WTC11 (cell line): Measurements from ENCODE around the gene FAM3B. TPM values are rescaled to one million over a fixed set of nuclear protein-coding genes. Genes with fewer than 3 reads are reported as not detected.

ENCODE experiments used
- ATAC-seq: fragments of 200-7000 bp; cut with Tn5 transposase; 2 replicates; pipeline ENCODE4 v1.10.0; 2021; ENCODE audit warnings: mild to moderate bottlenecking, moderate library complexity
- CTCF ChIA-PET: fragments of 300-600 bp; sonication (Branson Sonifier 250); formaldehyde crosslinking; loops from one replicate; lab custom pipeline; 2021; ENCODE audit warnings: antibody characterized with exemption; lab: Charles Lee
- POLR2A ChIA-PET: fragments of 350-600 bp; sonication (Branson Sonifier 250); formaldehyde crosslinking; loops from one replicate; lab custom pipeline; 2021; ENCODE audit warnings: antibody characterized with exemption; lab: Charles Lee
- DNase-seq: peaks from one replicate; pipeline ENCODE4 v3.0.0; 2021; ENCODE audit warnings: low spot score
- H3K27ac Mint-ChIP-seq: 2 replicates; pipeline ENCODE4 v1.8.0; 2021; ENCODE audit warnings: mixed read lengths
- H3K27me3 Mint-ChIP-seq: 2 replicates; pipeline ENCODE4 v1.8.0; 2021; ENCODE audit warnings: low read depth, mild to moderate bottlenecking, moderate library complexity, mixed read lengths
- H3K36me3 Mint-ChIP-seq: 2 replicates; pipeline ENCODE4 v1.8.0; 2021; ENCODE audit warnings: mixed read lengths
- H3K4me1 Mint-ChIP-seq: 2 replicates; pipeline ENCODE4 v1.8.0; 2022; ENCODE audit warnings: mixed read lengths
- H3K4me3 Mint-ChIP-seq: 2 replicates; pipeline ENCODE4 v1.8.0; 2021; ENCODE audit warnings: mild to moderate bottlenecking, moderate library complexity, mixed read lengths
- H3K9me3 Mint-ChIP-seq: 2 replicates; pipeline ENCODE4 v1.8.0; 2021; ENCODE audit warnings: mixed read lengths
- AR ChIP-seq: fragments of 250-450 bp; sonication (Bioruptor Pico); IDR thresholded peaks from 2 replicates; pipeline ENCODE4 v1.9.0; 2021; ENCODE audit warnings: mild to moderate bottlenecking
- CTCF ChIP-seq: fragments of 200-600 bp; IDR thresholded peaks from 2 replicates; pipeline ENCODE4 v1.8.0; 2022; ENCODE audit warnings: antibody characterized with exemption
- NFATC4 ChIP-seq: fragments of 250-450 bp; sonication (Bioruptor Pico); IDR thresholded peaks from 2 replicates; pipeline ENCODE4 v1.9.0; 2021; ENCODE audit warnings: mild to moderate bottlenecking
- SP1 ChIP-seq: sonication (generic); formaldehyde crosslinking; conservative IDR thresholded peaks from 2 replicates; pipeline ENCODE4 v1.8.1; 2022; ENCODE audit warnings: missing genetic modification reagents
- TEAD1 ChIP-seq: sonication (generic); formaldehyde crosslinking; IDR thresholded peaks from 2 replicates; pipeline ENCODE4 v1.8.0; 2022; ENCODE audit warnings: mild to moderate bottlenecking, missing genetic modification reagents
- total RNA-seq: library from RNA; stranded (reverse); gene quantifications from 3 replicates; pipeline ENCODE4 v1.2.3, GENCODE V29; 2021
- TF ChIP-seq, protein P1 (sequence below): sonication (generic); formaldehyde crosslinking; IDR thresholded peaks from 2 replicates; pipeline ENCODE4 v1.8.0; 2022; ENCODE audit warnings: missing genetic modification reagents
- TF ChIP-seq, protein P2 (sequence below): sonication (generic); formaldehyde crosslinking; IDR thresholded peaks from 2 replicates; pipeline ENCODE4 v1.8.1; 2023; ENCODE audit warnings: mild to moderate bottlenecking, moderate library complexity, missing genetic modification reagents

FAM3B gene
- total RNA-seq, 1 experiment from 2014 or later = 1.4 TPM

DNA sequence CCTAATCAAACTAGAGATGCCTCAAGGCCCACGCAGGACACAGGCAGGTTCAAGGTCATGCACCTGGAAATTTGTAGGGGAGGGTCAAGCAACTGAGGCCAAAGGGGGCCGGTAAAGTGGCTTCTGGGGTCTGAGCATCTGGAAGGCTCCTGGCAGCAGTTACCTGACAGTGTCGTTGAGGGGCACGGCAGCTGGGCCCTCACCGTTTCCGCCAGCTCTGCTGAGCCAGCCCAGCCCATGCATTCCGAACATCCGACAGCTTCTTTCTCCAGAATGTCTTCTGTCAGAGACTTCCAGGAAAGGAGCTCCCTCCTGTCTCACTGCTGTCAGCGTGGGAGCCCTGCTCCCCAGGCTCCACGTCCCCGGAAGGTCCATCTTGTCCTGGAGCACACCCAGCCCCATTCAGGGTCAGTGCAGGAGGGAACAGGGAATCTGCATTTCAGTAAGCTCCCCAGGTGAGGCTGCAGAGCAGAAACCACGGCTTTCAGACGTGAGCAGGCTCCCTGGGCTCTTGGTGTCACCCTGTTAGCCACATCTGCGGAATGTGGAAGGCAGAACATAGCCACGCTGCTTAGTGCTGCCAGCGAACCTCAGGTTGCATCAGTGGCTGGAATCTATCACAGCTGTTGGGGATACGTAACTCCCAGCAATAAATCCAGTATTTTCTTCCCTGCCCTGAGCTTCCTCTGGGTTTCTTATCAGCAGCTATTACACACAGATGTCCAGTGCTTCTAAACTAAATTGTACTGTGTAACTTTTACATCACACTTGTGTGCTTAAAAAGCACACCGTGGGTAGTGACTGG, 36.3 kb upstream of the FAM3B start (continued):
- no peak for TF ChIP-seq AR (CRISPR knock-in tag)
- TF ChIP-seq, all 79 proteins: peak for 0

DNA sequence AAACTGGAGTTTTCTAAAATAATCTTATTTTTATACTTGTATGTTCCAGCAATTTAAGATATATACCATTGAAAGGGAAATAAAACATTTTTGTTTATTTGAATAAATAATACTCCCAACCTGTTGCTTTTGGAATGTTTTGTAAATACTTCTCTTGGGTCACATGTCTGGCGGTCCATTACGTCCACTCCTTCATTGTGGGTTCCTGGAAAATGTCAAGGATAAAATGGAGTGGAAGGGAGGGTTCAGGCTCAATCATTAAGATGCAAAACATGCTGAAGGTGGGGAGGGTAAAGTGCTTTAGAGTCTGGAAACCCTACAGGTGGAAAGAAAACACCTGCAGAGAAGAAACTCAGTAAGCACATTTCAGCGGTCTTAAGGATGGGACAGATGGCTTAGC, 34.2 kb upstream of the FAM3B start:
- peaks cover 20% of the 10 kb centered on the region for H3K4me1 Mint-ChIP-seq
- TF ChIP-seq SP1 = no peak
- no peak overlapping the region for H3K4me3 Mint-ChIP-seq
- H3K27me3 Mint-ChIP-seq = no peaks in the 10 kb centered on the region
- ChIA-PET POLR2A (no interaction called here), CTCF (interaction anchor here (0.5 to 4.1 kb wide), 34 partner anchors 8 to 534 kb away, joined by 3 to 76 read pairs (median 6); partner anchors contain the start of genes BACE2, FAM3B and TMPRSS2)
- no peak for DNase-seq
- no peak overlapping the region for H3K27ac Mint-ChIP-seq
- H3K36me3 Mint-ChIP-seq = no peaks in the 10 kb centered on the region
- no peaks in the 10 kb centered on the region for H3K9me3 Mint-ChIP-seq
- ATAC-seq = no peak

- H3K4me3 Mint-ChIP-seq = no peak overlapping the region
- ATAC-seq (peak; percentile 90), DNase-seq (peak; percentile 28)
- H3K27ac Mint-ChIP-seq = no peak overlapping the region
- TF ChIP-seq CTCF (peak; percentile 53), NFATC4 (CRISPR knock-in tag) (no peak), TEAD1 (CRISPR knock-in tag) (no peak)
- TF ChIP-seq, protein P1, sequence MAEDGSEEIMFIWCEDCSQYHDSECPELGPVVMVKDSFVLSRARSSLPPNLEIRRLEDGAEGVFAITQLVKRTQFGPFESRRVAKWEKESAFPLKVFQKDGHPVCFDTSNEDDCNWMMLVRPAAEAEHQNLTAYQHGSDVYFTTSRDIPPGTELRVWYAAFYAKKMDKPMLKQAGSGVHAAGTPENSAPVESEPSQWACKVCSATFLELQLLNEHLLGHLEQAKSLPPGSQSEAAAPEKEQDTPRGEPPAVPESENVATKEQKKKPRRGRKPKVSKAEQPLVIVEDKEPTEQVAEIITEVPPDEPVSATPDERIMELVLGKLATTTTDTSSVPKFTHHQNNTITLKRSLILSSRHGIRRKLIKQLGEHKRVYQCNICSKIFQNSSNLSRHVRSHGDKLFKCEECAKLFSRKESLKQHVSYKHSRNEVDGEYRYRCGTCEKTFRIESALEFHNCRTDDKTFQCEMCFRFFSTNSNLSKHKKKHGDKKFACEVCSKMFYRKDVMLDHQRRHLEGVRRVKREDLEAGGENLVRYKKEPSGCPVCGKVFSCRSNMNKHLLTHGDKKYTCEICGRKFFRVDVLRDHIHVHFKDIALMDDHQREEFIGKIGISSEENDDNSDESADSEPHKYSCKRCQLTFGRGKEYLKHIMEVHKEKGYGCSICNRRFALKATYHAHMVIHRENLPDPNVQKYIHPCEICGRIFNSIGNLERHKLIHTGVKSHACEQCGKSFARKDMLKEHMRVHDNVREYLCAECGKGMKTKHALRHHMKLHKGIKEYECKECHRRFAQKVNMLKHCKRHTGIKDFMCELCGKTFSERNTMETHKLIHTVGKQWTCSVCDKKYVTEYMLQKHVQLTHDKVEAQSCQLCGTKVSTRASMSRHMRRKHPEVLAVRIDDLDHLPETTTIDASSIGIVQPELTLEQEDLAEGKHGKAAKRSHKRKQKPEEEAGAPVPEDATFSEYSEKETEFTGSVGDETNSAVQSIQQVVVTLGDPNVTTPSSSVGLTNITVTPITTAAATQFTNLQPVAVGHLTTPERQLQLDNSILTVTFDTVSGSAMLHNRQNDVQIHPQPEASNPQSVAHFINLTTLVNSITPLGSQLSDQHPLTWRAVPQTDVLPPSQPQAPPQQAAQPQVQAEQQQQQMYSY (CRISPR knock-in tag) = no peak
- TF ChIP-seq, protein P2, sequence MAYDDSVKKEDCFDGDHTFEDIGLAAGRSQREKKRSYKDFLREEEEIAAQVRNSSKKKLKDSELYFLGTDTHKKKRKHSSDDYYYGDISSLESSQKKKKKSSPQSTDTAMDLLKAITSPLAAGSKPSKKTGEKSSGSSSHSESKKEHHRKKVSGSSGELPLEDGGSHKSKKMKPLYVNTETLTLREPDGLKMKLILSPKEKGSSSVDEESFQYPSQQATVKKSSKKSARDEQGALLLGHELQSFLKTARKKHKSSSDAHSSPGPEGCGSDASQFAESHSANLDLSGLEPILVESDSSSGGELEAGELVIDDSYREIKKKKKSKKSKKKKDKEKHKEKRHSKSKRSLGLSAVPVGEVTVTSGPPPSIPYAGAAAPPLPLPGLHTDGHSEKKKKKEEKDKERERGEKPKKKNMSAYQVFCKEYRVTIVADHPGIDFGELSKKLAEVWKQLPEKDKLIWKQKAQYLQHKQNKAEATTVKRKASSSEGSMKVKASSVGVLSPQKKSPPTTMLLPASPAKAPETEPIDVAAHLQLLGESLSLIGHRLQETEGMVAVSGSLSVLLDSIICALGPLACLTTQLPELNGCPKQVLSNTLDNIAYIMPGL (CRISPR knock-in tag) = no peak
- ChIA-PET POLR2A (interaction anchor here (1.1 kb wide), 1 partner anchor 34 kb away, joined by 3 read pairs; the partner anchor contains the start of gene FAM3B), CTCF (interaction anchor here (0.5 to 4.1 kb wide), 64 partner anchors 9 to 834 kb away, joined by 3 to 76 read pairs (median 4); partner anchors contain the start of genes BACE2, FAM3B and TMPRSS2)
- peaks cover 11% of the 10 kb centered on the region for H3K4me1 Mint-ChIP-seq
- H3K9me3 Mint-ChIP-seq = no peaks in the 10 kb centered on the region
- no peaks in the 10 kb centered on the region for H3K36me3 Mint-ChIP-seq
- H3K27me3 Mint-ChIP-seq = no peaks in the 10 kb centered on the region
Measured at GRCh38 chr21:41283211-41283818, 33.3 kb upstream of the FAM3B start.
